ENCODE results near the gene EFNA5.

The EFNA5 gene

GRCh38 chr5:107470295-107470582, 200.5 kb downstream of the EFNA5 start:
- Histone ChIP-seq H3K27ac (ENCODE audit: low read length) (no peak overlapping the region), H3K9ac (ENCODE audit: low read length) (no peak overlapping the region), H3K4me1 (ENCODE audit: control insufficient read depth, low read depth, low read length) (peaks cover 73% of the 10 kb centered on the region)

DNA sequence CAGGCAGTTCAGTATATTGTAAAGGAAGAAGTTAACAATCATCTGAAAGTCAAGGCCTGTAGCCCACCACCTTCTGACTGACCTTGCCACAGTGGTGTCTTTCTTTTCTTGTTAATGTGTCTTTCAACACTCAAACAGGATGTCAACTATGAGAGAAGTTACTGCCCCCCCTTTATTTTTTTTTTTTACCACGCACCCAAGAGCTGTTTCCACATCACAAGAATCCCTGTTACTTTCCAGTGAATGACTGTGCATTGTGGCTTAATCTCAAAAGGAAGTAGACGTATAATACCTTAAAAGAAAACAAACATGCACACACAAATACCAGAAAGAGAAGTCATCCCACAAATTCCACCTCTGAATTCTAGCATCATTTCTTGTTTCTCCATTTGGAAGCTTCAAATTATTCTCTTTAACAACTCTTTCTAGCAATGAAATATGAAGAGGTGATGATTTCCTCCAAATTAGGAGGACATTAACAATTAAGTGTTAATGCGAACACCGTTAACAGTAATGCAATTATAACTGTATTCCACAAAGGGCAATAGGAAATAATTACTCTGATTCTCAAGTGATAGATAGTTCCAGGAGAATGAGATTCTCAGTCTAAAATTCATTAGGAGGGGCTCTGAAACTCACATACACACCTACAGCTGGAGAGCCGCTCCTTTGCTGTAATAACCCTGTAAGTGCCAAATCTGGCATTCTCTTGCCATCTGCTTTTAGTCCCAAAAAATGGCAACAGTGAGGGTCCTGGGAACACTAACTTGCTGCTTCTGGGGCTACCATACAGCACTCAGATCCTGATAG, 201.0 kb downstream of the EFNA5 start:
- no peak overlapping the region for H3K9ac ChIP-seq (ENCODE audit: low read length)

More at GRCh38 chr5:107470295-107470582, 200.5 kb downstream of the EFNA5 start:
- Histone ChIP-seq H3K27me3 (ENCODE audit: control insufficient read depth, insufficient read depth, low read length) (no peaks in the 10 kb centered on the region), H3K36me3 (ENCODE audit: control insufficient read depth, low read depth, low read length) (no peaks in the 10 kb centered on the region), H3K9me3 (ENCODE audit: control insufficient read depth, low read depth, low read length) (no peaks in the 10 kb centered on the region), H3K4me3 (ENCODE audit: low read length) (no peak overlapping the region)

GRCh38 chr5:107469064-107469463, 201.7 kb downstream of the EFNA5 start:
- Histone ChIP-seq H3K4me3 (ENCODE audit: low read length) (no peak overlapping the region), H3K36me3 (ENCODE audit: control insufficient read depth, low read depth, low read length) (no peaks in the 10 kb centered on the region), H3K27ac (ENCODE audit: low read length) (no peak overlapping the region), H3K4me1 (ENCODE audit: control insufficient read depth, low read depth, low read length) (peaks cover 77% of the 10 kb centered on the region), H3K27me3 (ENCODE audit: control insufficient read depth, insufficient read depth, low read length) (no peaks in the 10 kb centered on the region), H3K9me3 (ENCODE audit: control insufficient read depth, low read depth, low read length) (no peaks in the 10 kb centered on the region), H3K9ac (ENCODE audit: low read length) (no peak overlapping the region)

More for the DNA sequence above, 201.0 kb downstream of the EFNA5 start:
- Histone ChIP-seq H3K4me3 (ENCODE audit: low read length) (no peak overlapping the region), H3K9me3 (ENCODE audit: control insufficient read depth, low read depth, low read length) (no peaks in the 10 kb centered on the region), H3K27ac (ENCODE audit: low read length) (no peak overlapping the region), H3K4me1 (ENCODE audit: control insufficient read depth, low read depth, low read length) (peaks cover 73% of the 10 kb centered on the region), H3K36me3 (ENCODE audit: control insufficient read depth, low read depth, low read length) (no peaks in the 10 kb centered on the region), H3K27me3 (ENCODE audit: control insufficient read depth, insufficient read depth, low read length) (no peaks in the 10 kb centered on the region)

GRCh38 chr5:107468276-107468675, 202.5 kb downstream of the EFNA5 start:
- no peak overlapping the region for H3K27ac ChIP-seq (ENCODE audit: low read length)

DNA sequence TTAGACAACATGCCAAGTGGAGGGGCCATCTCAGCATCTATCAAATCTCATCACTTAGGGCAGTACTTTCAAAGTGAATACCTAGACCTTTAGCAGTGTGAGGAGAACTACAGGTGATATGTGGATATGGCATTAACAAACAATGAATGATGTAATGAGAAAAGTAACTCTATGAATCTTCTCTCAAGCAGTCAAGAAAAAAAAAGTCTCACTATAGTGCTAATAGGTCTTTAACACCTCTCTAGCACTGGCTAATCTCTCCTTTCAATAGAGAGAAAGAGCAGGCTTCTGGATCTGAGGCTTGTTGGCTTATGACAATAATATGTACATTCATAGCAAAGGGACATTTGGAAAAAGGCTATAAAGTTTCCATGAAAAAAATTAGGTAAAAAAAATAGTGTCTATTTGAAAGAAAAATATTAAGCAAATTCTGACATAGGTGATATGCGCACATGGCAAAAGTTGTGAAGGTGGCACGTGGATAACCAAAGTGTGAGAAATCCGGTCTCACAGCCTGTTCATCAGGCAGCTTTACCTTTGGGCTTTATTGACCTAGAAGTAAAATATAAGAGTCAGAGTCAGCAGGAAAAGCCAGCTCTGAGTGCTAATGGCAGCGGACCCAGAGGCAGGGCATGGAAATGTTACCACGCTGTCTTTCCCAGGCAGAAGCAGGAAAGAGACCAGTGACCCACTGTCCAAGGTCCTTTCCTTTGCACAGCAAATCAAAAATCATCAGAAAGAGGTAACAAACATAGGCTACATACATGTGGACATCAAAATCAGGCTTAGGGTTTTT, 203.4 kb downstream of the EFNA5 start:
- peaks cover 68% of the 10 kb centered on the region for H3K4me1 ChIP-seq (ENCODE audit: control insufficient read depth, low read depth, low read length)
- H3K9me3 ChIP-seq (ENCODE audit: control insufficient read depth, low read depth, low read length) = no peaks in the 10 kb centered on the region
- H3K27me3 ChIP-seq (ENCODE audit: control insufficient read depth, insufficient read depth, low read length) = no peaks in the 10 kb centered on the region
- no peak overlapping the region for H3K27ac ChIP-seq (ENCODE audit: low read length)
- no peak overlapping the region for H3K4me3 ChIP-seq (ENCODE audit: low read length)
- H3K9ac ChIP-seq (ENCODE audit: low read length) = no peak overlapping the region
- no peaks in the 10 kb centered on the region for H3K36me3 ChIP-seq (ENCODE audit: control insufficient read depth, low read depth, low read length)

More at GRCh38 chr5:107468276-107468675, 202.5 kb downstream of the EFNA5 start:
- Histone ChIP-seq H3K4me3 (ENCODE audit: low read length) (no peak overlapping the region), H3K36me3 (ENCODE audit: control insufficient read depth, low read depth, low read length) (no peaks in the 10 kb centered on the region), H3K27me3 (ENCODE audit: control insufficient read depth, insufficient read depth, low read length) (no peaks in the 10 kb centered on the region), H3K4me1 (ENCODE audit: control insufficient read depth, low read depth, low read length) (peaks cover 78% of the 10 kb centered on the region), H3K9ac (ENCODE audit: low read length) (no peak overlapping the region), H3K9me3 (ENCODE audit: control insufficient read depth, low read depth, low read length) (no peaks in the 10 kb centered on the region)

- H3K27ac ChIP-seq (ENCODE audit: low read length) = no peak overlapping the region
- peaks cover 62% of the 10 kb centered on the region for H3K4me1 ChIP-seq (ENCODE audit: control insufficient read depth, low read depth, low read length)
These were observed 204.4 kb downstream of the EFNA5 start for GRCh38 chr5:107466233-107466769.

DNA sequence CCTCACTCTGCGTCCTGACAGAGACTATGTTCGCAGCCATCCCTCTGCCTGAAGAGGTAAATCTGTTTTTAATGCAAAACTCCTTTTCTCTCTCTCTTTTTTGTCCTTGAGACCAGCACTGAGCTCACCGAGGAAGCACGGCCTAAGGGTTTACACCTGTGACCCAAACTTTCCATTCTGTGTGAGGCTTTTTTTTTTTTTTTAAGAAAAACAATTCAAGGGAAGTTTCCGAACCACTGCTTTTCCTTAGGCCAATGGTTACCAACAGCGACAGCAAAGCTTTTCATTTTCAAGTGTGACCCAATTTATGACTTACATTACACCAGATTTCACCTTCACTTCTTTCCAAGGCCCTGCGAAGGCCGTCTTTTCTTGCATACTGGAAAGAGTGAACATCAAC, 205.9 kb downstream of the EFNA5 start:
- Histone ChIP-seq H3K9me3 (ENCODE audit: control insufficient read depth, low read depth, low read length) (no peaks in the 10 kb centered on the region), H3K27me3 (ENCODE audit: control insufficient read depth, insufficient read depth, low read length) (no peaks in the 10 kb centered on the region), H3K4me3 (ENCODE audit: low read length) (no peak overlapping the region), H3K27ac (ENCODE audit: low read length) (no peak overlapping the region), H3K4me1 (ENCODE audit: control insufficient read depth, low read depth, low read length) (peaks cover 63% of the 10 kb centered on the region), H3K9ac (ENCODE audit: low read length) (no peak overlapping the region), H3K36me3 (ENCODE audit: control insufficient read depth, low read depth, low read length) (no peaks in the 10 kb centered on the region)

More at GRCh38 chr5:107466233-107466769, 204.4 kb downstream of the EFNA5 start:
- no peaks in the 10 kb centered on the region for H3K27me3 ChIP-seq (ENCODE audit: control insufficient read depth, insufficient read depth, low read length)
- no peaks in the 10 kb centered on the region for H3K9me3 ChIP-seq (ENCODE audit: control insufficient read depth, low read depth, low read length)
- H3K36me3 ChIP-seq (ENCODE audit: control insufficient read depth, low read depth, low read length) = no peaks in the 10 kb centered on the region
- no peak overlapping the region for H3K9ac ChIP-seq (ENCODE audit: low read length)
- H3K4me3 ChIP-seq (ENCODE audit: low read length) = no peak overlapping the region

DNA sequence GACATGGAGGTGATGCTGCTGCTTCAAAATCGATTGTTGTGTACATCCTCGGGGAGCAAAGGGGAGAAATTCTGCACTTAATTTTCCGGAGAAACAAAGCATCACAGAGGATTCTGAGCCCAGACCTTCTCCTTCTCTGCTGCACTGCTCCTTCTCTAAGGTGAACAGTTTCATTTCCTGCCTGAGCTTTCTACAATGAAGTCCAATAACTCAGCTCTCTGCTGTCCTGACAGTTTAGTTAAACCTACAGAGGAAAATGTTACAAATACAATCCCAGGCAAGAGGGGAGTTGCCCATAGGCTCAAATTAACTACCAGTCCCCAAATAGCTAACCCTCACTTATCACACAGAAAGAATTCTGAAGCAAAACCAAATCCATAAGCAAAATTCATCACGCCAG, 206.3 kb downstream of the EFNA5 start:
- H3K27ac ChIP-seq (ENCODE audit: low read length) = no peak overlapping the region
- no peak overlapping the region for H3K4me3 ChIP-seq (ENCODE audit: low read length)
- peaks cover 59% of the 10 kb centered on the region for H3K4me1 ChIP-seq (ENCODE audit: control insufficient read depth, low read depth, low read length)
- no peaks in the 10 kb centered on the region for H3K9me3 ChIP-seq (ENCODE audit: control insufficient read depth, low read depth, low read length)
- H3K27me3 ChIP-seq (ENCODE audit: control insufficient read depth, insufficient read depth, low read length) = no peaks in the 10 kb centered on the region
- H3K36me3 ChIP-seq (ENCODE audit: control insufficient read depth, low read depth, low read length) = no peaks in the 10 kb centered on the region
- no peak overlapping the region for H3K9ac ChIP-seq (ENCODE audit: low read length)

GRCh38 chr5:107463731-107464130, 207.0 kb downstream of the EFNA5 start:
- Histone ChIP-seq H3K9ac (ENCODE audit: low read length) (no peak overlapping the region), H3K4me1 (ENCODE audit: control insufficient read depth, low read depth, low read length) (peaks cover 54% of the 10 kb centered on the region), H3K27me3 (ENCODE audit: control insufficient read depth, insufficient read depth, low read length) (no peaks in the 10 kb centered on the region), H3K27ac (ENCODE audit: low read length) (no peak overlapping the region), H3K4me3 (ENCODE audit: low read length) (no peak overlapping the region), H3K9me3 (ENCODE audit: control insufficient read depth, low read depth, low read length) (no peaks in the 10 kb centered on the region), H3K36me3 (ENCODE audit: control insufficient read depth, low read depth, low read length) (no peaks in the 10 kb centered on the region)

DNA sequence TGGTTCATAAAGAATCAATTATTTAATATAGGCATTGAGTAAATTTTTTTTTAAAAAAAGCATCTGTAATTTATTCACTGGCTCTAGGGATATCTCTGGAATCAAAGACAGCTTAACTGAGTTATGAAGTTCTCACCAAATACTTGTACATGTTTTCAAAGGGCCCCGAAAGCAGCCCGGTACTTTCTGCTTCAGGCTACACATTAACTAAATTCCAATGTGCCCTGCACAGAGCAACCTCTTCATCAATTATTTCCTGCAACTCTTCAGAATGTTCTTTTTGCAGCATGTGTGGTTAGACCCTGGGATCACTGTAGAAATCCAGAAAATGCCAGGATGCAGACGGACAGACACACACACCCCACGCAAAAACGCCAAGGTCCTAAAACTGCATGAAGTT, 209.0 kb downstream of the EFNA5 start:
- no peak overlapping the region for H3K27ac ChIP-seq (ENCODE audit: low read length)
- H3K4me1 ChIP-seq (ENCODE audit: control insufficient read depth, low read depth, low read length) = peaks cover 53% of the 10 kb centered on the region
- H3K9me3 ChIP-seq (ENCODE audit: control insufficient read depth, low read depth, low read length) = no peaks in the 10 kb centered on the region
- H3K36me3 ChIP-seq (ENCODE audit: control insufficient read depth, low read depth, low read length) = no peaks in the 10 kb centered on the region
- no peak overlapping the region for H3K9ac ChIP-seq (ENCODE audit: low read length)
- H3K27me3 ChIP-seq (ENCODE audit: control insufficient read depth, insufficient read depth, low read length) = no peaks in the 10 kb centered on the region
- no peak overlapping the region for H3K4me3 ChIP-seq (ENCODE audit: low read length)

DNA sequence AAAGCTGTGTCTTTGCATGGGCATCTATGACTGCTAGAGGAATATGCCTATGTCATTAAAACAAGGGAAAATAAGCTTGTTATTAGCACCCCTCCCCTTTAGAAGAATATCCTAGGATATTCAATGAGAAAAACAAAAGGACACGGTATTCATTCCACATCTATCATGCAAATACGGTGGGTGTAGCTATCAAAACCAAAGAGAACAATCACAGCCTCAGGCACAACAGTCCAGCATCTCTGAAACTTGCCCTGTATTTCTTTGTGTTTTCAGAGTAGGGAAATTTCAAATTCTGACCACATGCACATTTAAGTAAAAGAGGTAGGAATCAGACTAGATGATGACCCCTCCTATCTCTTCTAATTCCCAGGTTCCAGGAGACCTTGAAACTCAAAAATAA, 209.9 kb downstream of the EFNA5 start:
- Histone ChIP-seq H3K9me3 (ENCODE audit: control insufficient read depth, low read depth, low read length) (no peaks in the 10 kb centered on the region), H3K9ac (ENCODE audit: low read length) (no peak overlapping the region), H3K4me1 (ENCODE audit: control insufficient read depth, low read depth, low read length) (peaks cover 44% of the 10 kb centered on the region), H3K36me3 (ENCODE audit: control insufficient read depth, low read depth, low read length) (no peaks in the 10 kb centered on the region), H3K27me3 (ENCODE audit: control insufficient read depth, insufficient read depth, low read length) (no peaks in the 10 kb centered on the region), H3K4me3 (ENCODE audit: low read length) (no peak overlapping the region), H3K27ac (ENCODE audit: low read length) (no peak overlapping the region)
